ENCODE results near the gene CAD. TPM values are rescaled to one million over a fixed set of nuclear protein-coding genes. Genes with fewer than 3 reads are reported as not detected.
"Not testable (repeated sequence)": the region's sequence is repeated elsewhere in the genome, so short reads cannot be mapped to it uniquely, and the experiment has no call there.

CAD gene
- total RNA-seq, 2 experiments from 2014 or later = 132 to 173 TPM

DNA sequence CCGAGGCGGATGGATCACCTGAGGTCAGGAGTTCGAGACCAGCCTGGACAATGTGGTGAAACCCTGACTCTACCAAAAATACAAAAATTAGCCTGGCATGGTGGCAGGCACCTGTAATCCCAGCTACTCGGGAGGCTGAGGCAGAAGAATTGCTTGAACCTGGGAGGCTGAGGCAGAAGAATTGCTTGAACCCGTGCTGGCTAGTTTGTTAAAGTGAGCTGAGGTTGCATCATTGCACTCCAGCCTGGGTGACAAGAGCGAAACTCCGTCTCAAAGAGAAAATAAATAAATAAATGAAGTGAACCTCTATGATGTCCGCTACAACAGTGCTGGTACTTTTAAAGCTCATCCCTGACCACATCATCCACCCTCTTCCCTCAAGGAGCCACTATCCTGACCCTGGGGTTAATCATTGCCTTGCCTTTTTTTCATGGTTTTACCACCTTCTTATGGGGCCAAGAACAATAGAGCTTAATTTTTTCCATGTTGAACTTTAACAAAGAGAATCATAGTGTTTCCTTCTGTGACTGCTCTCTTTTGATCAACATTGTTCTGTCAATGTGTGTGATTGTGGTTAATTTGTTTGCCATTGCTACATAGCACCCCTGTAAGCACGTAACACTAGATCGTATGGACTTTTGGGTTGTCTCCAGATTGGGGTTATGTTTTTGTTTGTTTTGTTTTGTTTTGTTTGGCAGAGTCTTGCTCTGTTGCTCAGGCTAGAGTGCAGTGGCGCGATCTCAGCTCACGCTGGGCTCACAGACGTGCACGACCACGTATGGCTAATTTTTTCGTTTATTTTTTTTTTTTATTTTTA, 22.4 kb upstream of the CAD start:
- Histone ChIP-seq H3K4me1 (ENCODE audit: insufficient read depth, low read length, poor library complexity, severe bottlenecking) (peaks cover 74% of the 10 kb centered on the region), H3K4me3 (ENCODE audit: low read depth, low read length, poor library complexity, severe bottlenecking) (no peak overlapping the region), H3K27ac (ENCODE audit: low read depth, low read length, poor library complexity, severe bottlenecking) (peak overlapping the region; percentile 85), H3K9me3 (ENCODE audit: low read length) (no peaks in the 10 kb centered on the region), H4K20me1 (ENCODE audit: insufficient read depth, low read length) (no peaks in the 10 kb centered on the region), H3K36me3 (ENCODE audit: insufficient read depth, low read length) (peaks cover 16% of the 10 kb centered on the region), H3K9me2 (ENCODE audit: insufficient read depth, low read length) (no peaks in the 10 kb centered on the region), H2AFZ (ENCODE audit: low read length) (peak overlapping the region; percentile 50; the same call in 1 of the 2 replicates), H3K79me2 (ENCODE audit: insufficient read depth, low read depth, low read length) (no peaks in the 10 kb centered on the region), H3K4me2 (ENCODE audit: low read length) (peak overlapping the region; percentile 51; the same call in 1 of the 2 replicates)
- no peak for TF ChIP-seq EZH2phosphoT487 (IDR thresholded peaks at IDR 0.05; ENCODE audit: borderline replicate concordance, low read depth, low read length)
- TF ChIP-seq, protein P1, sequence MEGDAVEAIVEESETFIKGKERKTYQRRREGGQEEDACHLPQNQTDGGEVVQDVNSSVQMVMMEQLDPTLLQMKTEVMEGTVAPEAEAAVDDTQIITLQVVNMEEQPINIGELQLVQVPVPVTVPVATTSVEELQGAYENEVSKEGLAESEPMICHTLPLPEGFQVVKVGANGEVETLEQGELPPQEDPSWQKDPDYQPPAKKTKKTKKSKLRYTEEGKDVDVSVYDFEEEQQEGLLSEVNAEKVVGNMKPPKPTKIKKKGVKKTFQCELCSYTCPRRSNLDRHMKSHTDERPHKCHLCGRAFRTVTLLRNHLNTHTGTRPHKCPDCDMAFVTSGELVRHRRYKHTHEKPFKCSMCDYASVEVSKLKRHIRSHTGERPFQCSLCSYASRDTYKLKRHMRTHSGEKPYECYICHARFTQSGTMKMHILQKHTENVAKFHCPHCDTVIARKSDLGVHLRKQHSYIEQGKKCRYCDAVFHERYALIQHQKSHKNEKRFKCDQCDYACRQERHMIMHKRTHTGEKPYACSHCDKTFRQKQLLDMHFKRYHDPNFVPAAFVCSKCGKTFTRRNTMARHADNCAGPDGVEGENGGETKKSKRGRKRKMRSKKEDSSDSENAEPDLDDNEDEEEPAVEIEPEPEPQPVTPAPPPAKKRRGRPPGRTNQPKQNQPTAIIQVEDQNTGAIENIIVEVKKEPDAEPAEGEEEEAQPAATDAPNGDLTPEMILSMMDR (conservative IDR thresholded peaks at IDR 0.05; ENCODE audit: low read length) = no peak
- intact Hi-C loops (cut with micrococcal nuclease; ENCODE audit: unreplicated experiment) = loop anchor here (5.0 kb wide), 2 partner anchors 98 to 142 kb away; partner anchors contain the start of gene AGBL5
- CTCF ChIA-PET (ENCODE audit: unreplicated experiment) = interaction anchor here (0.6 to 1.1 kb wide), 3 partner anchors 61 to 1213 kb away, joined by 3 to 7 read pairs (median 3); partner anchors contain the start of genes KIF3C and PREB
- no TSS peak for BruUV-seq (replicated peaks)
- POLR2A ChIA-PET = interaction anchor here (0.7 to 2.0 kb wide), 7 partner anchors 10 to 99 kb away, joined by 3 to 12 read pairs (median 3); no protein-coding TSS in a partner anchor
- DNase-seq (ENCODE audit: low spot score) = no peak

- H2AFZ ChIP-seq (ENCODE audit: low read length); H4K20me1 ChIP-seq (ENCODE audit: insufficient read depth, low read length); H3K4me3 ChIP-seq (ENCODE audit: low read depth, low read length, poor library complexity, severe bottlenecking); H3K9me2 ChIP-seq (ENCODE audit: insufficient read depth, low read length); H3K9me3 ChIP-seq (ENCODE audit: low read length); H3K79me2 ChIP-seq (ENCODE audit: insufficient read depth, low read depth, low read length); BruUV-seq (replicated peaks); CTCF ChIA-PET (ENCODE audit: unreplicated experiment); DNase-seq (ENCODE audit: low spot score); H3K4me2 ChIP-seq (ENCODE audit: low read length): not testable (repeated sequence)
- POLR2A ChIA-PET = interaction anchor here (0.7 to 2.0 kb wide), 2 partner anchors 20 to 96 kb away, joined by 3 to 12 read pairs; no protein-coding TSS in a partner anchor
- H3K27ac ChIP-seq (ENCODE audit: low read depth, low read length, poor library complexity, severe bottlenecking) = peak overlapping the region; percentile 77
- H3K4me1 ChIP-seq (ENCODE audit: insufficient read depth, low read length, poor library complexity, severe bottlenecking) = peaks cover 74% of the 10 kb centered on the region
- peaks cover 23% of the 10 kb centered on the region for H3K36me3 ChIP-seq (ENCODE audit: insufficient read depth, low read length)
- intact Hi-C loops (cut with micrococcal nuclease; ENCODE audit: unreplicated experiment) = loop anchor here (2.0 kb wide), 1 partner anchor 55 kb away; no protein-coding TSS in a partner anchor
These were observed 21.4 kb upstream of the CAD start for GRCh38 chr2:27195799-27196198.

GRCh38 chr2:27198068-27198467, 19.1 kb upstream of the CAD start:
- H3K9me2 ChIP-seq (ENCODE audit: insufficient read depth, low read length); H3K79me2 ChIP-seq (ENCODE audit: insufficient read depth, low read depth, low read length); BruUV-seq (replicated peaks); CTCF ChIA-PET (ENCODE audit: unreplicated experiment); H3K4me3 ChIP-seq (ENCODE audit: low read depth, low read length, poor library complexity, severe bottlenecking); intact Hi-C loops (cut with micrococcal nuclease; ENCODE audit: unreplicated experiment); H3K9me3 ChIP-seq (ENCODE audit: low read length); DNase-seq (ENCODE audit: low spot score); H2AFZ ChIP-seq (ENCODE audit: low read length); H4K20me1 ChIP-seq (ENCODE audit: insufficient read depth, low read length): not testable (repeated sequence)
- Histone ChIP-seq H3K4me2 (ENCODE audit: low read length) (peak overlapping the region; percentile 1; the same call in 1 of the 2 replicates), H3K36me3 (ENCODE audit: insufficient read depth, low read length) (peaks cover 43% of the 10 kb centered on the region), H3K4me1 (ENCODE audit: insufficient read depth, low read length, poor library complexity, severe bottlenecking) (peaks cover 53% of the 10 kb centered on the region), H3K27ac (ENCODE audit: low read depth, low read length, poor library complexity, severe bottlenecking) (peak overlapping the region; percentile 77)
- POLR2A ChIA-PET = interaction anchor here (0.6 to 1.3 kb wide), 3 partner anchors 11 to 32 kb away, joined by 3 read pairs; no protein-coding TSS in a partner anchor

All from OCI-LY7 (cell line).